MM.1S (cell line): ENCODE measurements around the gene RASGEF1C.

Experiments
- CTCF ChIP-seq: fragments of 300-600 bp; sonication (generic); IDR thresholded peaks from 2 replicates; pipeline ENCODE4 v1.5.1; 2016; ENCODE audit warnings: antibody characterized with exemption, low read length, mixed read lengths
- EZH2 ChIP-seq: fragments of 300-600 bp; sonication (generic); optimal IDR thresholded peaks from 2 replicates; pipeline ENCODE3; 2017; ENCODE audit warnings: low read depth, mild to moderate bottlenecking, antibody characterized with exemption, low read length, mixed read lengths

GRCh38 chr5:180054226-180054625 is 154.8 kb downstream of the RASGEF1C start:
- no peak for TF ChIP-seq CTCF
- no peak for TF ChIP-seq EZH2
